HG03558 (cell line): Measurements from ENCODE around the gene LRRC28.

Experiments used
- ATAC-seq: cut with Tn5 transposase; IDR thresholded peaks from one replicate; pipeline ENCODE4 v1.9.1; 2021; ENCODE audit warnings: moderate number of reproducible peaks; ENCODE audit not compliant: unreplicated experiment; ENCODE audit errors: extremely low read depth

LRRC28 gene

DNA sequence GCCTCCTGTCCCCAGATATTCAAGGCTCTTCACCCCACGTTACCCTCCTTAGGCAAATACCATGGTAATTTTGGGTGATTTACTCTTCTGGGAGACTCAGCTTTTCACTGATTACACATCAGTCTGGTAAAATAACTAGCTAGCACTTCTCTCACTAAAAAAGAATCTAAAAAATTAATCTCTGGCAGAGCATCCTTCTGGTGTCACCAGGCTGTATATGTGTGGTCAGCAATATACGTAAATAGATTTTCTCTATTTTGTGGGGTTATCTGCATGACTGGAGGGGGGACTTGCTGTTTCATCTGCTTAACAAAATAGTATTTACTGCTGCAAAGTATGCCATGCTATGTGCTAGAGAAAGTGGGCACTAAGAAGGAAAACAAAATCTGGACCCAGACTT, 45.1 kb downstream of the LRRC28 start:
- ATAC-seq: no peak

DNA sequence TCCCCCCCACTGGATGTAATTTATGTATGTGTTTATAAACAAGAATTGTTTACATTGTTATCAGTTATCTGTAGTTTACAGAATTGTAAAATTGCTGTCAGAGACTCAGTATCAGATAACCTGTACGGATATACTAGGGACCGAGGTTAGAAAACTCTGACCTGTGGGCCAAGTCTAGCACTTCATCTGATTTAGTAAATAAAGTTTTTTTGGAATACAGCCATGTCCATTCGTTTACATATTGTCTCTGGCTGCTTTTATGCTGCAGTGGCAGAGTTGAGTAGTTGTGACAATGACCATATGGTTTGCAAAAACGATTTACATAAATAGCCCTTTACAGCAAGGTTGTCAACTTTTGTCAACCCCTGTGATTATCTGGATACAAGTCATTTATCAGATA, 52.6 kb downstream of the LRRC28 start:
- no peak for ATAC-seq

DNA sequence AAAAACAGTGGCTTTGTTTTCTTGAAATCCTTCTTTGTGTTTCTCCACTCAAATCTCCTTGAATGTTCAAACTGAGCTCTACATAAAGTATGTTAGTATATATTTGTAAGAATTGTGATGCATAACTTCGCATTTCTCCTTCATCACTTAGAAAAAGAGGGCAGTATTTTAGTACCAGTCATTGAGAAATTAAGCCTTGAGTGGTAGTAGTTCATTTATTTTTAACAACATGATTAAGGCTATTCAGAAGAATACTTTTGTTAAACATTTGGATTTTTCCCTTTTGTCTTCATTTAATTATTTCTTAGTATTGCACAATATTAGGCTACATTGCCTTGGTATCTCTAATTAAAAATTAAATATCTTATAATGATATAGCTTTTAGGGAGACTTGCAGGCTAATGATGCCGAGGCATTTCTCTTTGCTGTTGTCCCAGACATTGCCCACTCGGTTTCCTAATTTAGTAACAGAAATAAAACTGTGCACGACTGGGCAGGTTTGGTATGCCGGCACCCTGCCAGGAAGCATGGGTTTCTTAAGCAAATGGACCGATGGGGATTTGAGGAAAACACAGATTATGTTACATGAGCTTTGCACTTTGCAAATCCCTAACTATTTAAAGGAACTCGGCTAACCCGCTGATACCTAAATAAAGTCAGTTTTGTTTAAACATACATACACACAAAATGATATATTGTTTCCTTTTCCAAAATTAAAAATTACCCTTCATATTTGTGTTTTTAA, 54.7 kb downstream of the LRRC28 start:
- no peak for ATAC-seq

DNA sequence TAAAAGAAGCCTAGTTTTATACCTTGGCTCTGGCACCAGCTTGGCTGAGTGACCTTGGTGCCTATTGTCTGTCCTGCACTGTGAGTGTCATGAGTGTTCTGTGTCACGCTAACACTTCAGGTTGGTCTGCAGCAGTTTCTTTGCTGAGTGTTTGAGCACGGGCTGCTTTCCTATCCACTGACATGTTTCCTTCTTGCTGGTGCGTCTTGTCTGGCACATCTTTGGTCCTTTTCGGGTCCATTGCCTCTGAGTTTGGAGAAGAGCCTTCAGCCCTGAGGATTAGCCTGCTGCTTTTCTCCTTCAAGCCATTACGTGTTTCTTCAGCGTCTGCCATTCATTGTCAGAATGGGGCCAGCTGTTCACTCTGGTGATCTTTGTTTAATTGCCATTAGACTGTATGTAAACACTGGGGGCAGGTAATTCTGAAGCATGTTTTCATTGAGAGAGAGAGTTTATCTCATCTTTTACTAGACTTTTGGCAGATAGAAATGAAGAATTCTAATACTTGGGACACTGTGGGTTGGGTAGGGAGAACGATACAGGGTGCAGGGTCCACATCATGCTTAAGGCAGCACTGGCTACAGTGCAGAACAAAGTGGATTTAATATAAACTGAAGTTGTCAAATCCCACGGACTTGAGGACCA, 55.5 kb downstream of the LRRC28 start:
- ATAC-seq: no peak

DNA sequence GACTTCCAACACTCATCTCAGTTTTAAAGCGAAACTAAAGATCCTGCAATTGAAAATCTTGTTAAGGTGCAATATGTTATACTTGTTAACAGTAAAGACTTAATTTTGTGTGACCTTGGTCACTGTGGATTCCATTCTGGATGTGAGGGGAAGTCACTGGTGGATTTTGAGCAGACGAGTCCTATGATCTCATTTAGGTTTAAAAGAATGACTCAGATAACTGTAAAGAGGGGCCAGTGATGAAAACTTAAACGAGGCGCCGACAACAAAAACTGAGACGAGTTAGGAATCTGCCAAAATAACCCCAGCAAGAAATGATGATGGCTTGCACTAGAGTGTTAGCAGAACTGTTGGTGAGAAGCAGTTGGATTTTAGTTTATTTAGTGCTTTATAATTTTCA, 56.5 kb downstream of the LRRC28 start:
- no peak for ATAC-seq

DNA sequence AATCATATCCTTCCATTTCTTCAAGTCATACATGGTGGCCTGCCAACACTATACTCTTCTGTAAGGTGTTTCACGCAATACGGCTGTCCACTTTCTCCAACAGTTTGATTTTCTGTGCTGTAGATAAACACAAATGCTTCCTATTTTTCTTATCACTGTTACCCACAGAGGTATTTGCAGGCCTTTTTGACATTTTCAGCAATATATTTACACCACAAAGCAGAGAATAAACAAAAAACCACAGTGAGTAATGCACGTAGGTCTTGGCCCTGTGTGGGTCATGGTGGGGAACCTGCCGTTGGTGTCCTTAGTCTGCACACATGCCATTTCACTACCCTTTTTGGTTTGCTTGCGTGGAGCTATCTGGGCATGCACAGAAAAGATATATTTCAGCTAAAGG, 59.5 kb downstream of the LRRC28 start:
- ATAC-seq: no peak

DNA sequence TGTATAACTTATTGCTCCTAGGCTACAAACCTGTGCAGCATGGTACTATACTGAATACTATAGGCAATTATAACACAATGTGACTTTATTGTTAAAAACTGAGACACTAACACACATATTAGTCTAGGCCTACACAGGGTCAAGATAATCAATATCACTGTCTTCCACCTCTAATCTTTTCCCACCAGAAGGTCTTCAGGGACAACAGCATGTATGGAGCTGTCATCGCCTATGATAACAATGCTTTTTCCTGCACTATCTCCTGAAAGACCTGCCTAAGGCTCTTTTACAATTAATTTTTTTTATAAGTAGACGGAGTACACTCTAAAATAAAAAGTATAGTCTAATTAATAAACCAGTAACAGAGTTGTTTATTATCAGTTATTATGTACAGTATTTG, 60.9 kb downstream of the LRRC28 start:
- no peak for ATAC-seq

DNA sequence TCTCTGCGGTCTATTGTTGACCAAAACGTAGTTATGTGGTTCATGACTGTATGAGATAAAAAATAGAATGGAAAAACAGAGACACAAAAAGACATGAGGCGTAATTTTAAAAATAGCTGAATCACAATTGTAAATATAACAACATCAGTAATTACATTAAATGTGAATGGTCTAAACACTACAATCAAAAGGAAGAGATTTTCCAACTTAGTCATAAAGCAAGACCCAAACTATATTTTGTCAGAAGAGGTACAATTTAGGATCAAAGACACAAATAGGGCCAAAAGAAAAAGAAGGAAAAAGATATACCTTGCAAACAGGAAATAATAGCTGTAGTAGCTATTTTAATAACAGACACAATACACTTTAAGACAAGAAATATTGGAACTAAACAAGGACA, 61.5 kb downstream of the LRRC28 start:
- ATAC-seq: no peak

DNA sequence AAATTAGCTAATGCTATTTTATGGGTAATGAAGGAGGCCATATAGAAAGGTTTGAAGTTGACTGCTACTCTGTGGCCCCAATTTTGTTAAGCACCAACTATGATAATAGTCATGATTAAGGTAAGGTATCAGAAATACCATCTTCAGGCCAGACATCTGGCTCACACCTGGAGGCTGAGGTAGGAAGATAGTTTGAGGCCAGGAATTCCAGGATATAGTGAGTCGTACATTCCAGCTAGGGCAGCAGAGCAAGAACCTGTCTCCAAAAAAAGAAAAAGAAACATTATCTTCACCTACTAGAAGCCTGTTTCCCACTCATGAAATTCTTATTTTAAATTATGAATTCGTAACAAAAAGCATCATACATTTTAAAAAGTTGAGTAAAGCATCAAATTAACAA, 64.4 kb downstream of the LRRC28 start:
- ATAC-seq: no peak

DNA sequence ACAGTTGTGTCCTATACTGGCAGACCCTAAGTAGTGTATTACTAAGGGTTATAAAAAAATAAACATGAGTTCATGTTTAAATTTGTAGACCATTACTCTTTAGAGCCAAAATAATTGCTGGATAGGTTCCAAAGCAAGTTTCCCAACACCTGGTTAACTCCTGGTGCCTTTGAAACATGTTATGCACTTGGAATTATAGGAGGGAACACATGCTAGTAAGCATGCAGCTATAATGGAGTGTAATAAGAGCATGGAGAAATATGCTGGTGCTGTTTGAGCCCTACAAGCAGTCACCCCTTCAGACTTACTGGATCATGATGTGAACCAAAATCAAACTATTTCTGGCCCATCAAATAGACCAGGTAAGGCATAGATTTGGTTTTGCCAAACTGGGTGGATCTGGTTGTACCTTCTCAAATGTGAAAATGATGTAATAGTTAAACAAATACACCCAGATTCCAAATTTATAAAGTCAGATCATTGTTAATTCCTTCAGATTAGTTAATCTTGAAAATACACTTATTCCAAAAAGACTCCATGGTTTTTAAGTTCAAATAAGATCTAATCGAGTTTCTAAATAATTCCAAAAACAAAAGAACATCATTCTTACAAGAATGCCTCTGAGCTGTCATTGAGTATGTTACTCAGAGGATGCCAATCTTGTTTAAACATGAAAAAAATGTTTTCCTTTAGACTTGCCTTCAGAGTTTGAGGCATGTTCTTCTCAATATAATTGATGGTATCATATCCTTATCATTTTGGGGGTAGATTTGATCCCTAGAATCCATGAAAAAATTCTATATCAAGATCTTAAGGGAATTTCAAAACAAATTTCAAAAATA, 69.3 kb downstream of the LRRC28 start:
- ATAC-seq: no peak

DNA sequence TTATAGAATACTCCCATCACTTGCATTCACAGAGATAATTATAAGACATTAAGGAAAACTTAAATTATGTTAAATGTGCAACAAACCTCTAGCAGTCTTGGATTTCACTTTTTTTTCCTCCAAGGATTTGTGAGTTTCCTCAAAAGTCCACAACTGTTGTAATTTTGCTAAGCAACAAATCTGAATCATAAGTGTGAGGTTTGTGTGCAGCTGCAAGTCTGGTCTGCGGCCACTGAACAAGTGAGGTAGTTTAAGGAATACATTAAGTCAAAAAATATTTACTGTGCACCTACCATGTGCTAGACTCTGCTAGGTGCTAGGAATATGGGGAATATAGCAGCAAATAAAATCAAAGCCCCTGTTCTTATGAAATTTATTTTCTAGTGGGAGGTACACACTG, 70.2 kb downstream of the LRRC28 start:
- ATAC-seq: no peak

DNA sequence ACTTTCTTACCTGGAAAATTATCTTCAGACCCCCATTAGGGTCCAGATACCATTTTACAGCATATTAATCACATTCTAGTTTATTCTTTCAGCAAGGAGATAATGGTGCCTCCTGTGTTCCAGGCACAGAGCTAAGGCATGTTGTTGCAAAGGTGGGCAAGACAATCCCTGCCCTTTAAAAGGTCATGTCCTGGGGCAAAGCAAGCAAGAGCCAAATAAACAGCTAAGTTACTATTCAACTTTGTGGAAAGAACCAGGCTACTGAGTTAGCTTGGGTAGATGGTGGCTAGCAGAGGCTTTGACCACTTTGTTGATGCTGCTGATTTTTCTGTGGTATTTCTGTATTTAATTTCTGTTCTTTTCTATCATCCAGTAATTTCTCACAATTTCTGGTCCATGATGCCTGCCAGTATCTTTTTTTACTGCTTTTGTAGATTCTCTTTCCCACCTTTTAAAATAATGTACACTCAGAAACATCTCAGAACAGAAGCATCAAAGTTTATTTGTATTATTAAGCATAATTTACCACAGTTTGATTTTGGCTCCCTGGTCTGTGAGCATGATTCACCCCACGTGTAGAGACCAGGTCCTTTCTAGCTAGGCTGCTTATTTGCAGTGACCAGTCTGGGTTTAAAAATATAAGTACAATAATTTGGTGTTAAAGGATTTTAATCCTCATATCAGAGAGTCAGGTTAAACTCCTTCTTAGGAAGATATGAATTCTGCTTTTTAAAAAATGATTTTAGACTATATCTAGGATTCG, 71.5 kb downstream of the LRRC28 start:
- ATAC-seq: no peak

DNA sequence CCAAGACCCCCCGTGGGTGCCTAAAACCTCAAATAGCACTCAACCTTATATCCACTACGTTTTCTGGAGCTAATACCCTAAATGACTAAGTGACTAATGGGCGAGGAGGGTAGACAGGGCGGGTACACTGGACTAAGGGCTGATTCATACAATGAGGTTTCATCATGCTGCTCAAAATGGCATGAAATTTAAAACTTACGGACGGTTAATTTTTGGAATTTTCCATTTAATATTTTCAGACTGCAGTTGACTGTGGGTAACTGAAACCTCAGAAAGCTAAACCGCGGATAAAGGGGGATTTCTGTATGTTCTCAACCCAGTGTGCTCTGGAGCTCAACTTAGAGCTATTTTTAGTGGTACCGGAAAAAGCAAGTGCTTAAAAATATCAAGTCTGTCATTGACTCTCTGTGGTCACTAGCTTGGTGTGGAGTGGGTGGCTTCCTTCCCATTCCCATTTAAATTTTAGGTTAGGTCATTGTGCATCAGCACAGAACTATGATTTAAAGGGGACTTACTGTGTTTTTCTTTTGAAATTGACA, 72.9 kb downstream of the LRRC28 start:
- no peak for ATAC-seq

DNA sequence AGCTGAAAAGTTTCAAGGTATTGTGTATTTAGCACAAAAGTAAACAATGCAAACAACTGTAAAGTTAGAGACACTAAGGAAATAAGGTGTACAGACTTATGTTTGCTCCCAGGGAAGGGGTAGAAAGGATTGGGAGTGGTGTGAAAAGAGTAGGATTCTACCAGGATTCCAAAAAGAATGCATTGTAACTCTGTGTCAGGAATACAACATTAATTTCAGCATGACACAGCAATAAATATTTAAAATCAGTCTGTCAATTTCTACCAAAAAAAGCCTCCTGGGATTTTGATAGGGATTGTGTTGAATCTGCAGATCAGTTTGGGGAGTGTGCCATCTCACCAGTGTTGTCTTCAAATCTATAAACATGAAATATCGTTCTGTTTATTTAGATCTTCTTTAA, 73.4 kb downstream of the LRRC28 start:
- ATAC-seq: no peak

DNA sequence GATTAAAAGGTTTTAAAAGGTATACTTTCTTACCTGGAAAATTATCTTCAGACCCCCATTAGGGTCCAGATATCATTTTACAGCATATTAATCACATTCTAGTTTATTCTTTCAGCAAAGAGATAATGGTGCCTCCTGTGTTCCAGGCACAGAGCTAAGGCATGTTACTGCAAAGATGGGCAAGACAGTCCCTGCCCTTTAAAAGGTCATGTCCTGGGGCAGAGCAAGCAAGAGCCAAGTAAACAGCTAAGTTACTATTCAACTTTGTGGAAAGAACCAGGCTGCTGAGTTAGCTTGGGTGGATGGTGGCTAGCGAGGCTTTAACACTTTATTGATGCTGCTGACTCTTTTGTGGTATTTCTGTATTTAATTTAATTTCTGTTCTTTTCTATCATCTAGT, 75.0 kb downstream of the LRRC28 start:
- no peak for ATAC-seq

DNA sequence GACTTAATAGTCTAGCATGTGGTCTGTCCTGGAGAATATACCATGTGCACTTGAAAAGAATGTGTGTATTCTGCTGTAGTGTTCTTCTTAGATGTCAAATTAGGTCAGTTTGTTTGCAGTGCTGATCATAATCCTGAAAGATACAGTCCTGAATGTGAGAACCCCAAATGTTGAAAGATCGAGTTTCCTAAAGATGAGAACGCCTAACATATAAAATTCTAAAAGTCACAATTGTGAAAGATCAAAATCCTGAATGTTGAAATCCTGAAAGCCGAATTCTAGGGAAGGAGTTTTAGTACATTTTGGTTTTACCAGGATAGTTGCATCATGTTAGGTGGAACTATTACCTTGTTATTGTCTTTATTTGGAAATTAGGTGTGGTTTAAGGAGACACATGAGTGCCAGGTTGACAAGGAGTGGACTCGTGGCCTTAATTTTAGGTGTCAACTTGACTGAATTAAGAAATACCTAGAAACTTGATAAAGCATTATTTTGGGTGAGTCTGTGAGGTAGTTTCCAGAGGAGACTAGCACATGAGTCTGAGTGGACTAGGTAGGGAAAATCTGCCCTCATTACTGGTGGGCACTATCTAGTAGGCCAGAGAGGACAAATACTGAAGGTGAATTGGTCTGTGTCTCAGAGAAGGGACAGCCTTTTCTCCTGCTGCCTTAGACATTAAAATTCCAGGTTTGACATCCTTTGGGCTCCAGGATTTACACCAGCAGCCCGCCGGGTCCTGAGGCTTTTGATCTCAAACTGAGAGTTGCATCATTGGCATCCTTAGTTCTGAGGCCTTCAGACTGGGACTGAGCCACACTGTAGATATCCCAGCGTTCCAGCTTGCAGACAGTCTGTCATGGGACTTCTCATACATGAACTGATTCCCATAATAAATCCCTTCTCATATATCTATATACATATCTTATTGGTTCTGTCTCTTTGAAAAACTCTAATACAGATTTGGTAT, 77.1 kb downstream of the LRRC28 start:
- no peak for ATAC-seq

DNA sequence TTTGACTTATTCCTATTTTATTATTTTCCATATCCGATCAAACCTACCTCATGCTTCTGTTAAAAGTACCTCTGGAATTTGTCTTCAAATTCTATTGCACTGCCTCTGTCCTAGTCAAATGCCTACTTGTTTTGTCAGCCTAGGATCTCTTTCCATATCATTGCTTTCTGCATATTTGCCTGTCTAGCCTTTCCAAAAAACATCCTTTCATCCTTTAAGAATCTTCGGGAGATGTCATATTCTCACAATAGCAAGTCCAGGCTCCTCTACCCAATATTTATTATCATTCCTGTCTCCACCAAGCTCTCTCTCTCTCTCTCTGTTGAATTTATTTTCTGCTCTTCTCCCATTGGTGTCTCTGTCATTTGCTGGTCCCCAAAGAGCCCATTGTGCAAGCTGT, 80.1 kb downstream of the LRRC28 start:
- no peak for ATAC-seq

DNA sequence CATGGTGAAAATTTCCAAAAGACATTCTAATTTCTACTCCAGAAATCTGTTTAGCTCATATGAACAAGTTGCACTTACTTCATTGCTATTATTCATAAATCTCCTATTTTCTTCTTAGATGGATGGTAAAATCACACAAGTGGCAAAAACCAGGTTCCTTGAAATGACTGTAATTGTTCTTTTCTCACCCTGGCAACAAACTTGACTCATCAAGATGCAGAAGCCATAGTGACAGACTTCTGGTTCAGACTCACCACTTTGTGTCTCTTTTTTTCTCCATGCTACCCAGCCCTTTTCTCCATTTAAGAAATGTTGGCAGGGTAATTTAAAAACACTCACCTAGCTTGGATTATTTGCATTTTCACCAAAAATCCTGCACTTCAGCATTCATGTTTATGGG, 82.1 kb downstream of the LRRC28 start:
- no peak for ATAC-seq

DNA sequence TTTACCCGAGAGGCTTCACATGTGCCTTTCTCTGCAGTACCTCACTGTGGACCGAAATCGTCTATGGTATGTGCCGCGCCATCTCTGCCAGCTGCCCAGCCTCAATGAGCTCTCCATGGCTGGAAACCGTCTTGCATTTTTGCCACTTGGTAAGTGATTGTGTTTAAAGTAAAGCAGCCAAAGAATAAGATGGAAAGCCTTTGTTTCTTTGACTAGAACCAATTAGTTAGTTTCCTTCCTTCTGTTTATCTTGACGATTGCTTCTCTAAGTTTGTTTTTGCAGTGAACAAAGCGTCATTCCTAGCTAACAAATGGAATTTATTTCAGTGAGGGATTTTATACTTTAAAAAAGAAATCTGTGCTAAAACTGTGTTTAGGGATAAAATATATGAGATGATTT, 82.7 kb downstream of the LRRC28 start:
- ATAC-seq: no peak
